H1 (cell line): ENCODE data around the gene ANKS1A. TPM values are rescaled to one million over a fixed set of nuclear protein-coding genes. Genes with fewer than 3 reads are reported as not detected.

ENCODE experiments used
- CTCF ChIA-PET: fragments of 300-600 bp; sonication (Branson Sonifier 250); formaldehyde crosslinking; loops from one replicate; lab custom pipeline; 2021; ENCODE audit not compliant: partially characterized antibody; lab: Charles Lee
- POLR2A ChIA-PET: fragments of 300-600 bp; sonication (Branson Sonifier 250); formaldehyde crosslinking; loops from one replicate; lab custom pipeline; 2021; ENCODE audit warnings: inconsistent platforms; ENCODE audit not compliant: partially characterized antibody; lab: Charles Lee
- DNase-seq, 2 experiments: peaks; one replicate each; pipeline versions ENCODE4 v3.0.0 to v3.0.0-alpha.2; 2010 to 2022; ENCODE audit warnings: low spot score in 2 of 2, low read depth in 1 of 2, mixed read lengths in 1 of 2
- FAIRE-seq: peaks from 2 replicates; lab custom pipeline; 2011; peaks lifted over from hg19 to GRCh38; lab: Jason Lieb, UNC
- H2AFZ ChIP-seq: 2 replicates; pipeline ENCODE4 v1.8.1; 2012; ENCODE audit warnings: low read length, inconsistent platforms
- H2AK5ac ChIP-seq: 2 replicates; pipeline ENCODE4 v1.6.1; 2013; ENCODE audit warnings: low read depth, low read length
- H2BK120ac ChIP-seq: replicated peaks from 2 replicates; pipeline ENCODE3; 2013; ENCODE audit warnings: low read depth, low read length, inconsistent platforms
- H2BK12ac ChIP-seq: 2 replicates; pipeline ENCODE4 v1.6.1; 2013; ENCODE audit warnings: low read depth, low read length
- H2BK15ac ChIP-seq: 2 replicates; pipeline ENCODE4 v1.6.1; 2013; ENCODE audit warnings: low read length
- H2BK20ac ChIP-seq: 2 replicates; pipeline ENCODE4 v1.6.1; 2013; ENCODE audit warnings: low read length
- H2BK5ac ChIP-seq: 2 replicates; pipeline ENCODE4 v1.6.1; 2013; ENCODE audit warnings: low read depth, low read length
- H3K14ac ChIP-seq: 2 replicates; pipeline ENCODE4 v1.6.1; 2013; ENCODE audit warnings: inconsistent platforms; ENCODE audit not compliant: insufficient read length
- H3K18ac ChIP-seq: 2 replicates; pipeline ENCODE4 v1.6.1; 2013; ENCODE audit warnings: low read length; ENCODE audit errors: extremely low read depth
- H3K23ac ChIP-seq: 2 replicates; pipeline ENCODE4 v1.6.1; 2013; ENCODE audit warnings: inconsistent platforms; ENCODE audit not compliant: insufficient read length
- H3K23me2 ChIP-seq: 2 replicates; pipeline ENCODE4 v1.6.1; 2013; ENCODE audit warnings: low read depth, low read length
- H3K27ac ChIP-seq: 2 replicates; pipeline ENCODE4 v1.6.1; 2011; ENCODE audit warnings: low read depth, low read length, inconsistent platforms
- H3K27me3 ChIP-seq, 4 experiments: replicated peaks in 1 of 4; 1 replicate in 1 of 4; 2 replicates in 3 of 4; pipeline versions ENCODE4 v1.6.1 to v1.8.1; 2011 to 2013; ENCODE audit warnings: low read length in 3 of 4, mild to moderate bottlenecking in 3 of 4, inconsistent platforms in 2 of 4, mixed read lengths in 2 of 4, moderate library complexity in 1 of 4; ENCODE audit not compliant: control insufficient read depth in 3 of 4, insufficient read depth in 3 of 4; ENCODE audit errors: extremely low read depth in 1 of 4
- H3K36me3 ChIP-seq, 4 experiments: 2 replicates each; pipeline versions ENCODE4 v1.6.1 to v1.8.1; 2011 to 2013; ENCODE audit warnings: mild to moderate bottlenecking in 4 of 4, low read length in 3 of 4, moderate library complexity in 2 of 4, control low read depth in 1 of 4, inconsistent platforms in 1 of 4; ENCODE audit not compliant: insufficient read depth in 4 of 4, control insufficient read depth in 2 of 4
- H3K4ac ChIP-seq: replicated peaks from 2 replicates; pipeline ENCODE3; 2013; ENCODE audit warnings: low read length, low read depth, mixed read lengths, inconsistent platforms; ENCODE audit not compliant: insufficient read length
- H3K4me1 ChIP-seq, 4 experiments: replicated peaks in 1 of 4; 1 replicate in 1 of 4; 2 replicates in 3 of 4; pipeline versions ENCODE4 v1.6.1 to v1.8.1; 2011 to 2013; ENCODE audit warnings: low read length in 3 of 4, inconsistent platforms in 2 of 4, mixed read lengths in 1 of 4; ENCODE audit not compliant: insufficient read depth in 4 of 4, control insufficient read depth in 3 of 4
- H3K4me2 ChIP-seq, 2 experiments: 2 replicates each; pipeline versions ENCODE4 v1.6.1 to v1.8.1; 2011 to 2013; ENCODE audit warnings: low read depth in 2 of 2, low read length in 2 of 2, control low read depth in 1 of 2, inconsistent platforms in 1 of 2, mild to moderate bottlenecking in 1 of 2; ENCODE audit not compliant: insufficient read depth in 1 of 2
- H3K4me3 ChIP-seq, 4 experiments: fragments of 200-600, 300-600 bp in 1 of 4; sonication (generic), shearing (Covaris generic), sonication (Bioruptor Twin) in 1 of 4; 2 replicates each; pipeline versions ENCODE4 v1.5.1 to v1.8.1; 2011 to 2016; ENCODE audit warnings: low read length in 4 of 4, low read depth in 3 of 4, control low read depth in 2 of 4, inconsistent platforms in 2 of 4, mild to moderate bottlenecking in 2 of 4, mixed read lengths in 1 of 4, moderate library complexity in 1 of 4; ENCODE audit not compliant: insufficient read depth in 2 of 4; ENCODE audit errors: extremely low read depth in 1 of 4
- H3K56ac ChIP-seq: replicated peaks from 2 replicates; pipeline ENCODE3; 2013; ENCODE audit warnings: low read depth, mild to moderate bottlenecking, mixed read lengths, low read length, inconsistent platforms; ENCODE audit not compliant: insufficient read length
- H3K79me1 ChIP-seq: 2 replicates; pipeline ENCODE4 v1.6.1; 2013; ENCODE audit warnings: low read depth, low read length, control low read depth
- H3K79me2 ChIP-seq, 2 experiments: 2 replicates each; pipeline versions ENCODE4 v1.6.1 to v1.8.1; 2012 to 2013; ENCODE audit warnings: low read length in 2 of 2, mild to moderate bottlenecking in 2 of 2, inconsistent platforms in 1 of 2; ENCODE audit not compliant: insufficient read depth in 2 of 2, control insufficient read depth in 1 of 2
- H3K9ac ChIP-seq, 4 experiments: replicated peaks in 1 of 4; 1 replicate in 1 of 4; 2 replicates in 3 of 4; pipeline versions ENCODE4 v1.6.1 to v1.8.1; 2011 to 2013; ENCODE audit warnings: low read depth in 3 of 4, low read length in 3 of 4, control low read depth in 2 of 4, mild to moderate bottlenecking in 2 of 4, moderate library complexity in 2 of 4, inconsistent platforms in 1 of 4; ENCODE audit errors: extremely low read depth in 1 of 4
- H3K9me3 ChIP-seq, 2 experiments: 2 replicates each; pipeline versions ENCODE4 v1.6.1 to v1.8.1; 2012 to 2013; ENCODE audit warnings: mild to moderate bottlenecking in 2 of 2, moderate library complexity in 2 of 2, control low read depth in 1 of 2, inconsistent platforms in 1 of 2, low read depth in 1 of 2, low read length in 1 of 2, mixed read lengths in 1 of 2; ENCODE audit not compliant: insufficient read depth in 2 of 2
- H4K20me1 ChIP-seq, 2 experiments: replicated peaks in 1 of 2; 2 replicates each; pipeline versions ENCODE3 to v1.8.1; 2011 to 2013; ENCODE audit warnings: inconsistent platforms in 2 of 2, low read length in 2 of 2, mild to moderate bottlenecking in 1 of 2; ENCODE audit not compliant: insufficient read depth in 2 of 2, control insufficient read depth in 1 of 2
- H4K5ac ChIP-seq: 2 replicates; pipeline ENCODE4 v1.6.1; 2013; ENCODE audit warnings: low read length, low read depth, mixed read lengths, inconsistent platforms; ENCODE audit not compliant: insufficient read length
- H4K8ac ChIP-seq: 2 replicates; pipeline ENCODE4 v1.8.0; 2013; ENCODE audit warnings: mild to moderate bottlenecking, moderate library complexity, low read length, inconsistent platforms; ENCODE audit not compliant: insufficient read depth; ENCODE audit errors: extremely low read depth
- H4K91ac ChIP-seq: replicated peaks from 2 replicates; pipeline ENCODE3; 2013; ENCODE audit warnings: low read length, mixed read lengths, inconsistent platforms; ENCODE audit not compliant: insufficient read length
- ASH2L ChIP-seq: fragments of 200-600, 300-600 bp; sonication (generic); IDR thresholded peaks from one replicate; pipeline ENCODE4 v1.7.1; 2017; ENCODE audit warnings: low read length
- CHD2 ChIP-seq: IDR thresholded peaks from 2 replicates; pipeline ENCODE4 v1.6.1; 2012; ENCODE audit warnings: low read length, improper control_type of control experiment
- MAFK ChIP-seq: IDR thresholded peaks from 2 replicates; pipeline ENCODE4 v1.6.1; 2012; ENCODE audit warnings: low read depth, mild to moderate bottlenecking, improper control_type of control experiment, low read length
- POLR2A ChIP-seq, 2 experiments: IDR thresholded peaks; 1 replicate in 1 of 2; 2 replicates in 1 of 2; pipeline ENCODE4 v1.6.1; 2011; ENCODE audit warnings: low read depth in 2 of 2, low read length in 2 of 2, mild to moderate bottlenecking in 2 of 2; ENCODE audit errors: control extremely low read depth in 1 of 2
- POLR2AphosphoS5 ChIP-seq: IDR thresholded peaks from 2 replicates; pipeline ENCODE4 v1.6.1; 2011; ENCODE audit warnings: low read depth, low read length
- POU5F1 ChIP-seq: IDR thresholded peaks from 2 replicates; pipeline ENCODE4 v1.6.1; 2011; ENCODE audit warnings: low read depth, mild to moderate bottlenecking, low read length, moderate library complexity
- SUZ12 ChIP-seq: fragments of 200-600 bp; sonication (generic); IDR thresholded peaks from 2 replicates; pipeline ENCODE4 v1.6.1; 2012; ENCODE audit warnings: mild to moderate bottlenecking, inconsistent platforms, low read length, moderate library complexity, mixed read lengths
- TCF12 ChIP-seq: IDR thresholded peaks from 2 replicates; pipeline ENCODE4 v1.6.1; 2011; ENCODE audit warnings: low read depth, mild to moderate bottlenecking, low read length
- ZNF274 ChIP-seq: IDR thresholded peaks from 2 replicates; pipeline ENCODE4 v1.7.0; 2012; ENCODE audit warnings: low read length, borderline replicate concordance; ENCODE audit errors: extremely low read depth
- WGBS, 2 experiments: shearing (Covaris generic) in 1 of 2; methylation state at CpG; one replicate each; pipeline versions ENCODE4 v1.1.6 to v1.1.7; 2013 to 2015; ENCODE audit warnings: low lambda C conversion rate in 2 of 2, mixed read lengths in 2 of 2, inconsistent platforms in 1 of 2, low coverage in 1 of 2, missing lambda C conversion rate in 1 of 2; ENCODE audit not compliant: insufficient replicate concordance in 2 of 2, insufficient coverage in 1 of 2, insufficient read length in 1 of 2; ENCODE audit errors: extremely low coverage in 1 of 2, missing lambda C conversion rate in 1 of 2; 5-methylcytosine and 5-hydroxymethylcytosine counted together
- polyA plus RNA-seq, 7 experiments: library from polyadenylated mRNA; depleted of rRNA in 3 of 7; stranded (reverse) in 5 of 7; unstranded in 2 of 7; fragments of >200 nt in 5 of 7; fragments of 200-250 nt in 2 of 7; gene quantifications; 1 replicate in 5 of 7; 2 replicates in 1 of 7; 4 replicates in 1 of 7; pipeline versions ENCODE4 v1.2.1 to v1.2.3, GENCODE V29; 2011 to 2013; ENCODE audit warnings: missing spikeins in 2 of 7, mixed read lengths in 2 of 7
- total RNA-seq: library from RNA; stranded (reverse); fragmentation: NEBNext Ultra II Directional; extraction: Animal tissue kit (Norgen Biotek cat#: 25700); gene quantifications from 2 replicates; pipeline ENCODE4 v1.2.1, GENCODE V29; 2021

Gene ANKS1A
- total and polyA plus RNA-seq, 2 of the 8 experiments (the other 6 are each of a cell fraction or from before 2014, with no cell fraction given): 9.8 to 30.9 TPM

- Histone ChIP-seq H2BK5ac (no peak overlapping the region), H3K36me3 (0 out of 8 replicates have a peak, but pooled peaks cover 0 to 2% (median 0%) of the 10 kb centered on the region in 4 experiments), H3K9ac (0 out of 7 replicates have a peak overlapping the region, but pooled peaks of 1 of the 4 experiments have one; percentile 18), H3K18ac (no peak overlapping the region), H3K4me2 (no peak overlapping the region), H2BK20ac (no peak overlapping the region), H2BK12ac (no peak overlapping the region), H4K20me1 (no peaks in the 10 kb centered on the region), H3K56ac (no peak overlapping the region), H4K91ac (no peak overlapping the region), H3K79me1 (no peaks in the 10 kb centered on the region; the same call in 1 of the 2 replicates), H3K23me2 (no peaks in the 10 kb centered on the region), H4K8ac (no peak overlapping the region), H3K79me2 (no peaks in the 10 kb centered on the region), H2BK120ac (no peak overlapping the region), H2AK5ac (no peak overlapping the region), H4K5ac (no peak overlapping the region), H3K23ac (no peak overlapping the region), H3K14ac (no peak overlapping the region), H3K27ac (no peak overlapping the region; the same call in 1 of the 2 replicates), H2BK15ac (0 out of 2 replicates have a peak overlapping the region, but pooled peaks have one; percentile 12), H3K27me3 (no peaks in the 10 kb centered on the region), H2AFZ (no peak overlapping the region), H3K4me1 (peaks cover 8 to 20% (median 14%) of the 10 kb centered on the region in 4 experiments), H3K4ac (no peak overlapping the region), H3K9me3 (no peaks in the 10 kb centered on the region), H3K4me3 (no peak overlapping the region)
- WGBS, 2 experiments: 87% methylated on average over 9 of the region's 9 CpGs; no CpG with 5 or more reads in 1 of the 2 experiments
- TF ChIP-seq ASH2L (no peak), POU5F1 (no peak), POLR2AphosphoS5 (no peak), ZNF274 (no peak), TCF12 (no peak), POLR2A (IDR thresholded peaks at IDR 0.05; ENCODE audit: control extremely low read depth in 1 of 2, low read depth in 2 of 2, low read length in 2 of 2) (no peak), MAFK (no peak), SUZ12 (no peak), CHD2 (no peak)
- ChIA-PET CTCF (interaction anchor here (0.6 to 3.7 kb wide), 12 partner anchors 9 to 216 kb away, joined by 3 to 15 read pairs (median 3); no protein-coding TSS in a partner anchor), POLR2A (no interaction called here)
- FAIRE-seq (no peak), DNase-seq (no peak)
Observed at GRCh38 chr6:35052694-35053565, 163.9 kb downstream of the ANKS1A start.
